Body of pancreas (tissue), 4 donors: ENCODE data around the gene MED12L.

Experiments
- POLR2A ChIP-seq, 3 donors: fragments of 450-650 bp; IDR thresholded peaks; one replicate each; pipeline ENCODE4 v1.6.1; 2016; ENCODE audit warnings: antibody characterized with exemption in 3 of 3, mild to moderate bottlenecking in 2 of 3
- TF ChIP-seq, protein P1 (sequence below), 7 experiments: fragments of 450-650 bp in 4 of 7; fragments of 200-600 bp in 3 of 7; sonication (generic) in 3 of 7; IDR thresholded peaks; one replicate each; pipeline ENCODE4 v1.5.1; 2016 to 2019; ENCODE audit warnings: antibody characterized with exemption in 7 of 7

DNA sequence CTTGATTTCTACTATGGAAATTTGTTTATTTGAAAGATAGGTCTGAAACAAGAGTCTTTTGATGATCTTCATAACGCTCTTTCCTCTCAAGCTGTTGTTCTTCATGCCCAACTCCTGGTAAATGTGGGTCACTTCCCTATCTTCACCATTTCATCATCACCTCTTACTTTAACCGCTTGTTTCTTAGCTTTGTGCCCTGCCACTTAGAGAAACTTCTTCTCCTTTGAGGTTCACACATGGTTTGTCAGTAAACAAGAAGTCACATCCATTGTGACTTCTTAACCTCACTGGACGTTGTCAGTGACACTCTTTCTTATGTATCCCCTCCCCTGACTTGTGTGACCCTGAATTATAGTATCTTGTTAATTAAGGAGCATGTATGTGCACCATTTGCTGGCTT, 260.8 kb downstream of the MED12L start:
- TF ChIP-seq, protein P1, sequence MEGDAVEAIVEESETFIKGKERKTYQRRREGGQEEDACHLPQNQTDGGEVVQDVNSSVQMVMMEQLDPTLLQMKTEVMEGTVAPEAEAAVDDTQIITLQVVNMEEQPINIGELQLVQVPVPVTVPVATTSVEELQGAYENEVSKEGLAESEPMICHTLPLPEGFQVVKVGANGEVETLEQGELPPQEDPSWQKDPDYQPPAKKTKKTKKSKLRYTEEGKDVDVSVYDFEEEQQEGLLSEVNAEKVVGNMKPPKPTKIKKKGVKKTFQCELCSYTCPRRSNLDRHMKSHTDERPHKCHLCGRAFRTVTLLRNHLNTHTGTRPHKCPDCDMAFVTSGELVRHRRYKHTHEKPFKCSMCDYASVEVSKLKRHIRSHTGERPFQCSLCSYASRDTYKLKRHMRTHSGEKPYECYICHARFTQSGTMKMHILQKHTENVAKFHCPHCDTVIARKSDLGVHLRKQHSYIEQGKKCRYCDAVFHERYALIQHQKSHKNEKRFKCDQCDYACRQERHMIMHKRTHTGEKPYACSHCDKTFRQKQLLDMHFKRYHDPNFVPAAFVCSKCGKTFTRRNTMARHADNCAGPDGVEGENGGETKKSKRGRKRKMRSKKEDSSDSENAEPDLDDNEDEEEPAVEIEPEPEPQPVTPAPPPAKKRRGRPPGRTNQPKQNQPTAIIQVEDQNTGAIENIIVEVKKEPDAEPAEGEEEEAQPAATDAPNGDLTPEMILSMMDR (IDR thresholded peaks at IDR 0.05), result no peak
- TF ChIP-seq POLR2A (IDR thresholded peaks at IDR 0.05), result no peak
